Stomach (tissue), 9 donors: ENCODE data around the gene PNMA6E. TPM values are rescaled to one million over a fixed set of nuclear protein-coding genes. Genes with fewer than 3 reads are reported as not detected.

ENCODE experiments used
- DNase-seq, 2 donors: peaks; one replicate each; pipeline versions ENCODE4 v3.0.0 to v3.0.0-alpha.2; 2013 to 2019
- H3K27ac ChIP-seq, 5 donors: fragments of 200-600 bp in 4 of 5; sonication (generic) in 4 of 5; one replicate each; pipeline ENCODE4 v1.5.1; 2013 to 2019; ENCODE audit warnings: mild to moderate bottlenecking in 1 of 5, moderate library complexity in 1 of 5
- H3K27me3 ChIP-seq, 3 donors: fragments of 200-600 bp; sonication (generic); one replicate each; pipeline ENCODE4 v1.5.1; 2017 to 2019; ENCODE audit warnings: mixed run types in 1 of 3
- H3K36me3 ChIP-seq, 4 donors: fragments of 200-600 bp; sonication (generic); 1 replicate in 3 of 4; 2 replicates in 1 of 4; pipeline ENCODE4 v1.5.1; 2016 to 2019
- H3K4me1 ChIP-seq, 4 donors: fragments of 200-600 bp; sonication (generic); one replicate each; pipeline ENCODE4 v1.5.1; 2016 to 2019
- H3K4me3 ChIP-seq, 4 donors: fragments of 200-600 bp; sonication (generic) in 3 of 4; one replicate each; pipeline ENCODE4 v1.5.1; 2016 to 2019; ENCODE audit warnings: mild to moderate bottlenecking in 1 of 4
- H3K9me3 ChIP-seq, 4 donors: fragments of 200-600 bp; sonication (generic); one replicate each; pipeline ENCODE4 v1.5.1; 2016 to 2019
- CTCF ChIP-seq, 7 experiments: fragments of 450-650 bp in 4 of 7; fragments of 200-600 bp in 3 of 7; sonication (generic) in 3 of 7; IDR thresholded peaks; one replicate each; pipeline ENCODE4 v1.5.1; 2016 to 2019; ENCODE audit warnings: antibody characterized with exemption in 7 of 7, control low read depth in 2 of 7, mild to moderate bottlenecking in 1 of 7
- EP300 ChIP-seq: sonication (generic); formaldehyde crosslinking; IDR thresholded peaks from one replicate; pipeline ENCODE4 v1.6.1; 2017; ENCODE audit warnings: antibody characterized with exemption
- POLR2A ChIP-seq, 4 donors: fragments of 450-650 bp; IDR thresholded peaks; one replicate each; pipeline ENCODE4 v1.6.1; 2016; ENCODE audit warnings: antibody characterized with exemption in 4 of 4, control low read depth in 2 of 4, mild to moderate bottlenecking in 1 of 4, moderate library complexity in 1 of 4
- POLR2AphosphoS5 ChIP-seq, 3 donors: sonication (generic); formaldehyde crosslinking; IDR thresholded peaks; one replicate each; pipeline ENCODE4 v1.6.1; 2016; ENCODE audit warnings: antibody characterized with exemption in 3 of 3
- WGBS, 5 donors: extraction: QIAGEN DNeasy Blood & Tissue Kit in 3 of 5; methylation state at CpG; one replicate each; pipeline versions ENCODE4 v1.1.5 to v1.1.7; 2013 to 2018; 5-methylcytosine and 5-hydroxymethylcytosine counted together
- intact Hi-C: fragments of 100-400 bp; cut with DNase I; formaldehyde crosslinking; loops from one replicate; pipeline ENCODE4 v1.15.1; 2023; ENCODE audit warnings: low total_unique reads
- polyA plus RNA-seq, 3 donors: library from polyadenylated mRNA; stranded (reverse); fragments of 200-250 nt; gene quantifications; one replicate each; pipeline ENCODE4 v1.2.3, GENCODE V29; 2013
- total RNA-seq, 5 donors: library from RNA; depleted of rRNA; stranded (reverse); fragments of >200 nt; gene quantifications; one replicate each; pipeline versions ENCODE4 v1.1.0 to v1.2.3, GENCODE V29; 2014 to 2016
- donor health status: healthy with polysubstance abuse.
- donor health status: Bipolar disorder and iron deficiency.
- donor health status: healthy.

PNMA6E gene
- total and polyA plus RNA-seq, 8 donors = not detected

DNA sequence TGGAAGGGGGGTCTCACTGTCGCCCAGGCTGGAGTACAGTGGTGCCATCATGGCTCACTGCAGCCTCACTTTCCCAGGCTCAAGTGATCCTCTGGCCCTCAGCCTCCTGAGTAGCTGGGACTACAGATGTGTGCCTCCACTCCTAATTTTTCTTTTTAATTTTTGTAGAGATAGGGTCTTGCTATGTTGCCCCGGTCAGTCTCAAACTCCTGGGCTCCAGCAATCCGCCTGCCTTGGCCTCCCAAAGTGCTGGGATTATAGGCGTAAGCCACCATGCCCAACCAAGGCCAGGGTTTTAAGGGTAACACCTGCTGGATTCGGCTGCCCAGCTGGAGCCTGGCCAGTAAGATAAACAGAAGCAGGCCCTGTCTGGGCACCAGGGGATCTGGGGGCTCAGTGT lies 41.3 kb upstream of the PNMA6E start:
- WGBS, 5 donors = 70 to 81% (median 79%) methylated on average over 3 to 5 of the region's 5 CpGs
- Histone ChIP-seq H3K4me3 (no peak overlapping the region), H3K9me3 (peaks cover 0 to 12% (median 6%) of the 10 kb centered on the region in 4 donors), H3K27ac (no peak overlapping the region), H3K4me1 (no peaks in the 10 kb centered on the region), H3K36me3 (peaks cover 0 to 9% (median 3%) of the 10 kb centered on the region in 4 donors), H3K27me3 (peaks cover 0 to 5% (median 0%) of the 10 kb centered on the region in 3 donors)
- intact Hi-C loops = no loop called here
- no peak for DNase-seq
- no peak for TF ChIP-seq EP300
- no peak for TF ChIP-seq POLR2A (IDR thresholded peaks at IDR 0.05)
- no peak for TF ChIP-seq POLR2AphosphoS5 (IDR thresholded peaks at IDR 0.05)
- no peak for TF ChIP-seq CTCF (IDR thresholded peaks at IDR 0.05)

- intact Hi-C loops = no loop called here
- H3K27ac ChIP-seq = no peak overlapping the region
- peaks cover 0 to 9% (median 0%) of the 10 kb centered on the region in 3 donors for H3K27me3 ChIP-seq
- H3K4me3 ChIP-seq = no peak overlapping the region
- no peaks in the 10 kb centered on the region for H3K4me1 ChIP-seq
- no peak for DNase-seq
- WGBS, 5 donors = 0 to 84% (median 80%) methylated on average over 1 to 9 of the region's 9 CpGs
- H3K36me3 ChIP-seq = peaks cover 0 to 4% (median under 1%) of the 10 kb centered on the region in 4 donors
- TF ChIP-seq EP300 (no peak), POLR2A (IDR thresholded peaks at IDR 0.05) (no peak)
- peaks cover 0 to 12% (median 6%) of the 10 kb centered on the region in 4 donors for H3K9me3 ChIP-seq
These were observed 40.8 kb upstream of the PNMA6E start for GRCh38 chrX:153441981-153442380.

- intact Hi-C loops = no loop called here
- H3K27me3 ChIP-seq = peaks cover 0 to 13% (median 0%) of the 10 kb centered on the region in 3 donors
- no peaks in the 10 kb centered on the region for H3K4me1 ChIP-seq
- no peaks in the 10 kb centered on the region for H3K36me3 ChIP-seq
- no peak for TF ChIP-seq POLR2A (IDR thresholded peaks at IDR 0.05)
- TF ChIP-seq CTCF (IDR thresholded peaks at IDR 0.05) = no peak
- TF ChIP-seq POLR2AphosphoS5 (IDR thresholded peaks at IDR 0.05) = no peak
- no peak for TF ChIP-seq EP300
- H3K4me3 ChIP-seq = no peak overlapping the region
- no peak for DNase-seq
- no peak overlapping the region for H3K27ac ChIP-seq
- WGBS, 5 donors = 64 to 86% (median 74%) methylated on average over 7 of the region's 7 CpGs
- H3K9me3 ChIP-seq = peaks cover 0 to 12% (median 6%) of the 10 kb centered on the region in 4 donors
These were observed 40.1 kb upstream of the PNMA6E start for GRCh38 chrX:153441296-153441695.

- 69 to 84% (median 77%) methylated on average over 10 to 13 of the region's 13 CpGs for WGBS, 5 donors
- Histone ChIP-seq H3K9me3 (peaks cover 0 to 12% (median 6%) of the 10 kb centered on the region in 4 donors), H3K4me3 (no peak overlapping the region), H3K36me3 (no peaks in the 10 kb centered on the region), H3K27me3 (peaks cover 0 to 13% (median 0%) of the 10 kb centered on the region in 3 donors), H3K27ac (no peak overlapping the region), H3K4me1 (no peaks in the 10 kb centered on the region)
- TF ChIP-seq EP300 (no peak), POLR2AphosphoS5 (IDR thresholded peaks at IDR 0.05) (no peak), CTCF (IDR thresholded peaks at IDR 0.05) (no peak), POLR2A (IDR thresholded peaks at IDR 0.05) (no peak)
- intact Hi-C loops = no loop called here
- no peak for DNase-seq
These were observed 39.5 kb upstream of the PNMA6E start for GRCh38 chrX:153440556-153441135.

DNA sequence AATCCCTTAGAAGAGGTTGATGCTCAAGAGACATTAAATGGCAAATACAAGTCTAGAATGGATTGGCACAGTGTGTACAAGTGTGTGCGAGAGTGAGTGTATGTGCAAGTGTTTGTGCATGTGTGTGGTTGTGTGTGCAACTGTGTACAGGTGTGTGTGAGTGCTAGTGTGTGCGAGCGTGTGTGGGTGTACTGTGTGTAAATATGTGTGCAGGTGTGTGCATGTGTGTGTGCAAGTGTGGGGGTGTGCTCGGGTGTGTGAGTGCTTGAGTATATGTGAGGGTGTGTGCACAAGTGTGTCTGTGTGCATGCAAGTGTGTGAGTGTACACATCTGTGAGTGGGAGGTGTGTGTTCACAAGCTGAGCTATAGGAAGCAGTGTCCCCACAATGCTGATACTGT lies 38.8 kb upstream of the PNMA6E start:
- intact Hi-C loops = no loop called here
- H3K27ac ChIP-seq = no peak overlapping the region
- no peak for DNase-seq
- TF ChIP-seq POLR2AphosphoS5 (IDR thresholded peaks at IDR 0.05) (no peak), CTCF (IDR thresholded peaks at IDR 0.05) (no peak), EP300 (no peak), POLR2A (IDR thresholded peaks at IDR 0.05) (no peak)
- no peak overlapping the region for H3K4me3 ChIP-seq
- H3K9me3 ChIP-seq = peaks cover 0 to 12% (median 6%) of the 10 kb centered on the region in 4 donors
- 90 to 93% (median 91%) methylated on average over 4 of the region's 4 CpGs for WGBS, 5 donors
- H3K36me3 ChIP-seq = no peaks in the 10 kb centered on the region
- no peaks in the 10 kb centered on the region for H3K4me1 ChIP-seq
- peaks cover 0 to 12% (median 0%) of the 10 kb centered on the region in 3 donors for H3K27me3 ChIP-seq
